Astrocyte (in vitro differentiated cells and primary cell): ENCODE data around the gene CERK. TPM values are rescaled to one million over a fixed set of nuclear protein-coding genes. Genes with fewer than 3 reads are reported as not detected.

ENCODE experiments used
- DNase-seq: peaks from one replicate; pipeline ENCODE4 v3.0.0-alpha.2; 2010; ENCODE audit warnings: low read depth
- FAIRE-seq: peaks from 2 replicates; lab custom pipeline; 2011; peaks lifted over from hg19 to GRCh38; lab: Jason Lieb, UNC
- H2AFZ ChIP-seq: 2 replicates; pipeline ENCODE4 v1.6.0; 2012; ENCODE audit warnings: low read depth, low read length, inconsistent platforms
- H3K27ac ChIP-seq: 2 replicates; pipeline ENCODE4 v1.5.1; 2011; ENCODE audit warnings: low read depth, low read length, inconsistent platforms
- H3K27me3 ChIP-seq: 2 replicates; pipeline ENCODE4 v1.6.0; 2011; ENCODE audit warnings: low read length, inconsistent platforms; ENCODE audit not compliant: insufficient read depth
- H3K36me3 ChIP-seq: 2 replicates; pipeline ENCODE4 v1.5.1; 2011; ENCODE audit warnings: low read length, inconsistent platforms; ENCODE audit not compliant: insufficient read depth
- H3K4me1 ChIP-seq: 2 replicates; pipeline ENCODE4 v1.5.1; 2011; ENCODE audit warnings: low read length, inconsistent platforms; ENCODE audit not compliant: insufficient read depth
- H3K4me2 ChIP-seq: 2 replicates; pipeline ENCODE4 v1.6.0; 2012; ENCODE audit warnings: low read length, inconsistent platforms
- H3K4me3 ChIP-seq: 2 replicates; pipeline ENCODE4 v1.5.1; 2011; ENCODE audit warnings: low read depth, mild to moderate bottlenecking, low read length, inconsistent platforms; ENCODE audit not compliant: insufficient read depth
- H3K79me2 ChIP-seq: 2 replicates; pipeline ENCODE4 v1.6.0; 2012; ENCODE audit warnings: mild to moderate bottlenecking, low read length, inconsistent platforms; ENCODE audit not compliant: insufficient read depth
- H3K9ac ChIP-seq: 2 replicates; pipeline ENCODE4 v1.6.0; 2012; ENCODE audit warnings: mild to moderate bottlenecking, low read length, inconsistent platforms
- H3K9me3 ChIP-seq: 2 replicates; pipeline ENCODE4 v1.5.1; 2012; ENCODE audit warnings: low read depth, mild to moderate bottlenecking, low read length, inconsistent platforms; ENCODE audit not compliant: insufficient read depth
- H4K20me1 ChIP-seq: 2 replicates; pipeline ENCODE4 v1.6.0; 2012; ENCODE audit warnings: low read length, inconsistent platforms; ENCODE audit not compliant: insufficient read depth
- H3K27ac Mint-ChIP-seq: one replicate; pipeline ENCODE4 v1.8.0; 2021; ENCODE audit warnings: mild to moderate bottlenecking, mixed read lengths; ENCODE audit not compliant: unreplicated experiment
- H3K27me3 Mint-ChIP-seq: one replicate; pipeline ENCODE4 v1.8.0; 2021; ENCODE audit warnings: low read depth, mixed read lengths; ENCODE audit not compliant: unreplicated experiment
- H3K36me3 Mint-ChIP-seq: one replicate; pipeline ENCODE4 v1.8.0; 2021; ENCODE audit warnings: low read depth, mixed read lengths; ENCODE audit not compliant: unreplicated experiment
- H3K4me1 Mint-ChIP-seq: one replicate; pipeline ENCODE4 v1.8.0; 2021; ENCODE audit warnings: low read depth, mixed read lengths; ENCODE audit not compliant: unreplicated experiment
- H3K4me3 Mint-ChIP-seq: one replicate; pipeline ENCODE4 v1.8.0; 2021; ENCODE audit warnings: mild to moderate bottlenecking, moderate library complexity, mixed read lengths; ENCODE audit not compliant: unreplicated experiment
- H3K9me3 Mint-ChIP-seq: one replicate; pipeline ENCODE4 v1.8.0; 2021; ENCODE audit warnings: mild to moderate bottlenecking, mixed read lengths; ENCODE audit not compliant: unreplicated experiment
- CTCF ChIP-seq: IDR thresholded peaks from 2 replicates; pipeline ENCODE4 v1.5.1; 2011; ENCODE audit warnings: low read depth, mild to moderate bottlenecking, inconsistent platforms, low read length, moderate library complexity; ENCODE audit not compliant: insufficient read depth
- EZH2 ChIP-seq: IDR thresholded peaks from 2 replicates; pipeline ENCODE4 v1.6.1; 2012; ENCODE audit warnings: mild to moderate bottlenecking, low read length, inconsistent platforms; ENCODE audit not compliant: insufficient read depth
- total RNA-seq: library from RNA; stranded (reverse); gene quantifications from 2 replicates; pipeline ENCODE4 v1.2.1, GENCODE V29; 2021

The CERK gene
- total RNA-seq, 1 donor from 2014 or later, result 23.2 TPM

- Mint-ChIP-seq H3K4me1 (peaks cover 6% of the 10 kb centered on the region), H3K27me3 (no peaks in the 10 kb centered on the region), H3K9me3 (no peaks in the 10 kb centered on the region), H3K4me3 (peak overlapping the region; percentile 83), H3K36me3 (peaks cover 2% of the 10 kb centered on the region), H3K27ac (peak overlapping the region; percentile 78)
- Histone ChIP-seq H3K79me2 (peaks cover 45% of the 10 kb centered on the region), H3K4me3 (peak overlapping the region; percentile 82), H4K20me1 (peaks cover 37% of the 10 kb centered on the region), H3K4me1 (peaks cover 36% of the 10 kb centered on the region), H3K9me3 (no peaks in the 10 kb centered on the region), H3K4me2 (peak overlapping the region; percentile 98), H3K27me3 (no peaks in the 10 kb centered on the region), H2AFZ (peak overlapping the region; percentile 68), H3K36me3 (no peaks in the 10 kb centered on the region), H3K9ac (peak overlapping the region; percentile 76), H3K27ac (peak overlapping the region; percentile 38)
- FAIRE-seq (no peak), DNase-seq (no peak)
- TF ChIP-seq EZH2 (no peak), CTCF (no peak)
Observed at GRCh38 chr22:46738647-46739093, 618 bp upstream of the CERK start.

- peaks cover 36% of the 10 kb centered on the region for H3K4me1 ChIP-seq
- H3K27ac ChIP-seq, result peak overlapping the region; percentile 42
- no peak for TF ChIP-seq EZH2
- TF ChIP-seq CTCF, result no peak
- H3K4me2 ChIP-seq, result peak overlapping the region; percentile 98
- peak overlapping the region; percentile 81 for H3K9ac ChIP-seq
- no peaks in the 10 kb centered on the region for H3K9me3 ChIP-seq
- H3K27me3 Mint-ChIP-seq, result no peaks in the 10 kb centered on the region
- peak; percentile 22 for DNase-seq
- peaks cover 6% of the 10 kb centered on the region for H3K4me1 Mint-ChIP-seq
- H3K9me3 Mint-ChIP-seq, result no peaks in the 10 kb centered on the region
- H3K36me3 Mint-ChIP-seq, result peaks cover 2% of the 10 kb centered on the region
- no peak for FAIRE-seq
- H3K4me3 Mint-ChIP-seq, result peak overlapping the region; percentile 91
- H3K27me3 ChIP-seq, result no peaks in the 10 kb centered on the region
- no peak overlapping the region for H3K27ac Mint-ChIP-seq
- peaks cover 41% of the 10 kb centered on the region for H4K20me1 ChIP-seq
- H3K36me3 ChIP-seq, result no peaks in the 10 kb centered on the region
- H3K79me2 ChIP-seq, result peaks cover 55% of the 10 kb centered on the region
- H2AFZ ChIP-seq, result peak overlapping the region; percentile 56
- H3K4me3 ChIP-seq, result peak overlapping the region; percentile 82
Observed at GRCh38 chr22:46737105-46737975, 712 bp downstream of the CERK start.
